ENCODE measurements around the gene B3GNT9.

DNA sequence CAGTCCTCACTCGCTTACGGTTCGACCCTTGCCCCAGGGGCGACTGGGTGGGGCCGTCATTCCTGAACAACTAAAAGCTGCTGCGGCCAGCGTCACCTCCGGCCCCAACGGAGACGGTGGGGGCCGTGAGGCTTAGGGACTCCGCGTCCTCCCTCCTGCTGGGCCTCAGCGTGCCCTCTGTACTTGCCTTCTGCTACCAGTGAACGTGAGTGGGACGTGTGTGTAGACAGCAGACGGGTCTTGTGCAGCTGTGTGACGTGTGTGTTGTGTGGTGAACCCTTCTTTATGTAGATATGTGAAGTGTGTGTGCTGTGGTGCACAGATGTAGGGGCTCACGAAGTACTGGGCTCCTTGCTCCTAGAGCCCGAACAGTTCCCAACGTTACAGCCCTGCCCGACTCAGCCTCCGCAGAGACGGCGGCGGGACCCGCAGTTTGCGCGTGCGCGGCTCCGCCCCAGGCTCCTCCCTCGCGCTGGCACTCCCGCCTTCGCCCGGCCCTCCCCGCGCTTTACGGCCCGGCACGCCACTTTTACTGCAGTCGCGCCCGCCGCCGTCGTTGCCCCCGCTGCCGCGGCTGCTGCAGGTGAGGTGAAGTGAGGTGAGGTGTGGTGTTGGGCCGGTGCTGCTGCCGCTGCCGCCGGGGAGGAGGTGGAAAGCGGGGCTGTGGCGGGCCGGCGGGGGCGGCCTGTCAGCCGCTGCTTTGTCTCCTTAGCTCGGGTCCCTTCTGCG, 41.2 kb downstream of the B3GNT9 start, which contains the start of gene PHAF1:
- TF ChIP-seq CTCF (conservative IDR thresholded peaks at IDR 0.05; ENCODE audit: low read depth, low read length): no peak
- no peak for TF ChIP-seq EZH2 (IDR thresholded peaks at IDR 0.05; ENCODE audit: low read length, unreplicated experiment)
- TF ChIP-seq EZH2phosphoT487 (IDR thresholded peaks at IDR 0.05; ENCODE audit: borderline replicate concordance, low read length): no peak
